ENCODE results near the gene FAM163B.

The FAM163B gene

GRCh38 chr9:133528876-133529241, 80.3 kb downstream of the FAM163B start:
- DNase-seq (ENCODE audit: low read depth), result no peak
- TF ChIP-seq CTCF (IDR thresholded peaks at IDR 0.05; ENCODE audit: insufficient read depth, low read depth, low read length, missing control alignments), result no peak
- H3K4me3 ChIP-seq (ENCODE audit: low read length), result no peak overlapping the region

- TF ChIP-seq CTCF (IDR thresholded peaks at IDR 0.05; ENCODE audit: insufficient read depth, low read depth, low read length, missing control alignments), result no peak
- no peak for DNase-seq (ENCODE audit: low read depth)
- H3K4me3 ChIP-seq (ENCODE audit: low read length), result no peak overlapping the region
Measured at GRCh38 chr9:133528001-133528875, 81.0 kb downstream of the FAM163B start.

- no peak for DNase-seq (ENCODE audit: low read depth)
- no peak overlapping the region for H3K4me3 ChIP-seq (ENCODE audit: low read length)
- TF ChIP-seq CTCF (IDR thresholded peaks at IDR 0.05; ENCODE audit: insufficient read depth, low read depth, low read length, missing control alignments), result no peak
Measured at GRCh38 chr9:133527444-133527920, 81.7 kb downstream of the FAM163B start.

Data from epithelial cell of esophagus (primary cell).